NCI-H2171 treated with DMSO at 0.1 percent for 48 hours (cell line): Measurements from ENCODE around the gene ACYP2.
"Not testable (repeated sequence)": the region's sequence is repeated elsewhere in the genome, so short reads cannot be mapped to it uniquely, and the experiment has no call there.

Experiments
- DNase-seq: peaks from one replicate; lab custom pipeline; 2025; lab: John Stamatoyannopoulos, UW

ACYP2 gene

DNA sequence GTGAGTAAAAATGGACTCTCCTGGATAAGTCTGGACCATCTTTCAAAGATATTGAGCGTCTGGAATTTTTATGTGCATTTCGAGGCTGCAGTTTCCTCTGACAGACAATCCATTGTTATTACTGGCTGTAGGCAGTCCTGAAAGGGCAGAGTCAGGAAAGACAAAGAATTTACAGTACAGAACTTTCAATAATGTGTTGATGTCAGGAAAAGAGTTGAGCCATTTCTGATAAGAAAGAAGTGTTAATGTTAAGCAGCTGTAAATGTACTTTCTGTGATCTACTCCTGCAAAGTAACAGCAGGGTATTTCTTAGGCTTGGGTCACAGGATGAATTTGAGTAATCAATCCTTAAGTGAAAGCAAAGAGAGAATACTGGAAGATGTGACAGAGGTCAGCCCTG, 110.8 kb downstream of the ACYP2 start:
- no peak for DNase-seq

- no peak for DNase-seq
Measured at GRCh38 chr2:54227798-54228197, 112.4 kb downstream of the ACYP2 start.

DNA sequence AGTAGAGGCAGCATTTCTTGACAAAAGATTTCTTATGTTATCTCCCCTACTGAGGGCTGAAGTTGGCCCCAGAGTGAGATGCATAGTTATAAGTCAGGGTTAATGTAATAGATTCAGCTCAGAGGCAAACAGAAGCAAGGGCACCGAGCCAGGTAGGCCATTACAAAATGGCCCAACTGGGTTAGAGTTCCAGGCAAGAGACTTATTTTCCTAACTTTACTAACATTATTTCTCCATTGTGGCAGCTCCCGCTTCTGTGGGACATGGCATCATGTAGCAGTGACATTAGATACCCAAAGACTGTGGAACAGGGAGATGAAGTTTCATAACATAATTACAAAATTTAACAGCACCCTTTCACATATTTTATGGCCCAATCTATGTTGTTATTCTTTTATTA, 113.5 kb downstream of the ACYP2 start:
- DNase-seq: no peak

GRCh38 chr2:54233832-54234649, 118.6 kb downstream of the ACYP2 start:
- no peak for DNase-seq

DNA sequence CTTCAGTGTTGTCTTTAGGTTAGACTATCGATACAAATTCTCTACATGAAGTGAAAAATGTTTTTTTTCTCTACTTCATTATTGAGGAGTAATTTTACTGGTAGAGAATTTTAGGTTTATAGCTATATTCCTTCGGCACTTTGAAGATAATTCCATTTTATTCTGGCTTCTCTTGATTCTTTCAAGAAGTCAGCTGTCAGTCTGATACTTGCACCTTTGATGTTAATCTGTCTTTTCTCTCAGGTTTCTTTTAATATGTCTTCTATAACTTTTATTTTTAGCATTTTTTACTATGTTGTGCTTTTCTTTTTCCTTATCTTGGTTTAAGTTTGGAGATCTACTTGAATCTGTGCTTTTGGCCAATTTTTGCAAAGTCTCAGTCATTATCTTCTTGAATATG, 122.0 kb downstream of the ACYP2 start:
- DNase-seq: no peak

- peak; percentile 60 for DNase-seq
Measured at GRCh38 chr2:54239427-54239826, 124.0 kb downstream of the ACYP2 start.

DNA sequence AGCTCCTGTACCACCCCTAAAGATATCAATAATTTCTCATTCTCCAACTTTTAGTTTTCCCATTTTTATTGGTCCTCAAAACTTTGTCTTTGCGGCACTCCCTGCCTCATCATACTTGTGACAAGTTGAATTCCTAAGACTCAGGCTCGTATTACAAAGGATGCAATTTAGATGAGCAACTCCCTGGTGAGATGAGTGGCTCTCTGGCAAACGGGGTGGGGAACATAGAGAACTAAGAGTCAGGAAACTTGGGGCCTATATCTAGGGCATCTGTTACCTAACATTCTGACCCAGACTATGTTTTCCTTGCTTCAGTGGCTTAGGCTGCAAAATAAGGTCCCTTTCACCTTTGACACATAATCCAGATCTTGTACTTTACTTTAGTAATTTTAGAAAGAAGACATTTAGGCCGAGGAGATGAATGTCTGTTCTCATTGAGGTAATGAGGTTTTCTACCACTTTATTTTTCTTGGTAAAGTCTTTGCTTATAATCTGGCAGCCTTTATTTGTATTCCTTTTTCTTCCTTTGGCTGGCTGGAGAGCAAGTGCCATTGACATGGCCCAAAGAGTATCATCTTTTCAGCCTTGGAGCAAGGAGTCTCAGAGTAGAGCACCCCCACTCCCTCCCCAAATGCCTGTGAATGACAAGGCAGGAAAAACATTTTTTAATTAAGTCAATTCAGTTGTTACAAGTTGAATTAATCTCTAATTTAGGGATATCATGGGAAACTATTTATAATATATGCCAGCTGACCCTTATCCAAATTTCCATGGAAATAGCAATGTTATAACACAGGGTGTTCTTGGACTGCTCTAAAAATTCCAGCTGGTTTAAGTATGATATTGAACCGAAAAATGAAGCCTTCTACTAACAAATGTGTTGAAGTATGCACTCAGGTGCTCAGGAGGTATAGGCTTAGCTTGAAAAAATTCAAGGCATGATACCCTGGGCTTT, 125.4 kb downstream of the ACYP2 start:
- no peak for DNase-seq

DNA sequence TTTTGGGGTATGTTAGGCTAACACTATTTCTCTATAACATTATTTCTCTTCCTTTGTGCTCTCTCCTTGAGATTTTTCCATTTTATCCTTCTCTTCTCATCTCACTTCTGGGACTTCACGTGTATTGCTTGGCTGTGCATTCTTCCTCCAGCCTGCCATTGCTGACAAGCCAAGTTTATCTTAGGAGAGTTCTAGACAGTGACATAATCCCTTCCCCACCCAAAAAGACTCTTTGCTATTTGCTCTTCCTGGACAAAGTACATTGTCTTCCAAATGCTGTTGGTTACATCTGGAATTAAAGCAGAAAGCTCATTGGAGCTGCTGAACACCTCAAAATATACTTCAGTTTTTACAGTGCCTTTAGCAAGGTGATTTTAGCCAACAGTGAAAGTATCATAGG, 131.7 kb downstream of the ACYP2 start:
- DNase-seq: no peak

DNA sequence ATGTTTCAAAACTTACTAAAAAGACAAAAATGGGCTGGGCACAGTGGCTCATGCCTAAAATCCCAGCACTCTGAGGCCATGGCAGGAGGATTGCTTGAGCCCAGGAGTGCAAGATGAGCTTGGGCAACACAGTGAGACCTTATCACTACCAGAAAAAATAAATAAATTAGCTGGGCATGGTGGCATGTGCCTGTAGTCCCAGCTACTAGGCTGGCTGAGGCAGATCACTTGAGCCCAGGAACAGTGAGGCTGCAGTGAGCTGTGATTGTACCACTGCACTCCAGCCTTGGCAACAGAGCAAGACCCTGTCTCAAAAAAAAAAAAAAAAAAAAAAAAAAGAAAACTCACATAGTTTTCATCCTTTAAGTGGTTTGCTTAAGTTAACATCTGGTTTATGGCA, 134.2 kb downstream of the ACYP2 start:
- DNase-seq: no peak

DNA sequence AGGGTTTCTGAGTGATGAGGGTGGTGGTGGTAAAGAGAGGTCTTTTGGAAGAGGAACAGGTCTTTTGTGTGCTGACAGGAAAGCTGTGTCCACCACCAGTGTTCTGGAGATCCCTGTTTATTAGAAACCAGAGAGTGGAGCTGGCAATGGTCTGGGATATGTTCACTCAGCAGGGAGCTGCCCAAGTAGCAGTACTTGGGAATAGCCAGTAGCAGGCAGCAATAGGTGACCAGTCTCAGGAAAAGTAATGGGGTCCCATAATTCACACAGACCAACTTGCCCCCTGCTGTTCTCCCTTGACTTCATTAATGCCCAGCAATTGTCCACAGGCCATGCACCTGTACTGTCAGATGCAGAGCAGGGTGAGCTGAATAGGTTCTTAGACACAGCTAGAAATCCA, 138.8 kb downstream of the ACYP2 start:
- no peak for DNase-seq

DNA sequence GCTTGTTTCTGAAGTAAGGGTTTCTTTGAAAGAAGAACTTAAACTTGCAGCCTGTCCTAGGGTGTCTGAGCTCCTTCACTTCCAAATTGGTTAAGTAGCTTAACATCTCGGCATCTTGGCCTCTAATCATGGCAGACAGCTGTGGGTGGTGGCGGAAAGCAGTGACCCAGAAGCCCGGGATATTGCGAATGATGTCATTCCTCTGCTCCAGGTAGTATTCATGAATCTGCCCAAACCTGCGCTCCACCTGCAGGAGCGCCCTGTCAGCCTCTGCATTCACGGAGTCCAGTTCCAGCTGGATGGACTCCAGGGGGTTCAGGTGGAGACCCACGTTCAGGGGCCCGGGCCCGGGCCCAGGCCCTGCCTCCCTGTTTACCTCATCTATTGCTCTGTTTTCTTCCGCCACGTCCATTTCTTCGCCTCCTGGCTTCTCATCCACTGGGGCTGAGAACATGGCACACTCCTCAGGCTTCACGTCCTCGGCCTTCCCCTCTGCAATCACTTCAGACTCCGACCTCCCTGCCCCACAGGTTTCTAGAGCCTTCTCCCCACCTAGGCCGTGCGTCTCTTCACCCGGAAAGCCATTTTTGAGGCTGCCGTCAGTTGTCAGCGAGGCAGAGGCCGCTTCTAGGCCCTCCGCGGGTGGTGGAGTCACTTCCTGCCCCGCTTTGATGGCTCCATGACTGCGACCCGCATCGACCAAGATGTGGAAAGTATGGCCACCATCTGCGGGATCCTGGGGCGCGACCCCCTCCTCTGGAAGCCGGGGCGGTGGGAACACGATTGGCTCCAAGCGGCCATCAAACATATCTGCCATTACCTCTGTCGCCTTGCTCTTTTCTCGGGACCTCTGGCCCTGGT, 140.0 kb downstream of the ACYP2 start:
- DNase-seq: no peak

GRCh38 chr2:54256091-54256694, 140.8 kb downstream of the ACYP2 start, which contains the start of gene TSPYL6:
TSPYL6 (minus strand) TSS chr2:54256229; CDS start chr2:54256151, 78 bp downstream.
- no peak for DNase-seq

DNA sequence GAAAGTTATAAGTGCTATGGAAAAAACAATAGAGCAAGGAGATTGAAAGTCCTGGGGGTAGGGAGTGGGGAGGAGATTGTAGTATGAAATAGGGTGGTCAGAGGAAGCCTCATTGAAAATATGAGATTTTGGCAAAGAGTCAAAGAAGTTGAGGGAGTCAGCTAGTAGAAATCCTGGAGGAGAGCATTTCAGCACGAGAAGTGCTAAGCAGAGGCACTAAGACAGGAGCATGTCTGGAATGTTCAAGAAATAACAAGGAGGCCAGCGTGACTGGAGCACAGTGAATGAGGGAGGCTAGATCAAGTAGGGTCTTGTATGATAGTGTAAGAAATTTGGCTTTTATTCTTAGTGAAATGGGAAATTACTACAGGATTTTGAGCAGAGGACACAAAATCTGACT, 142.8 kb downstream of the ACYP2 start:
- DNase-seq: no peak

- no peak for DNase-seq
Measured at GRCh38 chr2:54259413-54260240, 144.2 kb downstream of the ACYP2 start.

DNA sequence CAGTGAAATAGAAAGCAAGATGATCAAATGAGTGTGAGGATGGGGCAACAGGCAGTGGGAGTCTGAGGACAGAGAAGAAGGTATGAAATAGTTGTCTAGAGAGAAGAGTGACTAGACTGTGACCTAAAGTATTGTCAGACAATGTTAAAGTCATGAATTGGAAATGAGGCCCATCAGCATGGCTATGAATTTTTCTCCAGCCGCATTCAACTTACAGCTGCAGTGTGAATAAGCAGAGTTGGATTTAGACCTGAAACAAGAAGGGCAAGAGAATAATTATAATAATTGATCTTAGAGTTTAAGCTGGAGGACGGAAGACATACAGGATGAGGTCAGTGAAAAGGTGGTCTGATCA, 144.8 kb downstream of the ACYP2 start:
- DNase-seq: no peak

DNA sequence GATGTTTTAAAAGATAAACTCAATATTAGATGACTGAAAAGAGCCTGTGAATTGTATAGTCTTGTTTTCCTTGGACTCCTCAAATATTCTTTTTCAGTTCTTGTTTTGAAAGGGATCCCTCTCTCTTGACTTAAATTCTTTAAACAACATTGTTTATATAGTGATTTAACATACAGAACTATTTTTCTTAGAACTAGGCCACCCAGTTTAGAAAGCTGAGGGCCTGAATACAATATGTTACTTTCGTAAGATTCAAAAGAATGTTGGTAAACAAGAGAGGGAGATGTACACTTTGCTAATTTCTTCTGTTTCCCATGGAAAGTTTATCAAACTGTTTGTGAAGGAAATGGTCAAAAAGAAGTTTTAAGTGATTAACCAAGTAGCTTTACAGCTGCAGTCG, 146.1 kb downstream of the ACYP2 start:
- no peak for DNase-seq

GRCh38 chr2:54262015-54262765, 146.8 kb downstream of the ACYP2 start:
- DNase-seq: no peak

- not testable (repeated sequence) for DNase-seq
Measured at GRCh38 chr2:54265081-54265480, 149.7 kb downstream of the ACYP2 start.

DNA sequence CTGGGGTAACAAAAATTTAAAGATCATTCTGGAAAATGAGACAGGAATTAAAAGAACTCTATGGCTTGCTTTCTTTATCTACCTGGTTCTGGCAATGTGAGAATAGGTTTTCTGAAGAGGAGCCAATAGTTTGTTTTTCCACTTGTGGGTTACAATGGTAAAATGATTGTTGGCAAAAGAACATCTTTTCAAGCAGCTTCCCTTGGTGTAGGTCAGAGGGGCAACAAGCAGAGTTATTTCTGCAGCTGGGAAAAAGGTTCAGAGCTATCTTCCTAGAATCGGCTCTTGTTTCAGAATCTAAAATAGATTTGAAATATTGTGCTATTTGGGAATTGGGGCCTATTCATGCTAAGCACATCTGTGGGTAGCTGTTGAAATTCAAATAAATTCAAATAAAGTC, 152.2 kb downstream of the ACYP2 start:
- no peak for DNase-seq

DNA sequence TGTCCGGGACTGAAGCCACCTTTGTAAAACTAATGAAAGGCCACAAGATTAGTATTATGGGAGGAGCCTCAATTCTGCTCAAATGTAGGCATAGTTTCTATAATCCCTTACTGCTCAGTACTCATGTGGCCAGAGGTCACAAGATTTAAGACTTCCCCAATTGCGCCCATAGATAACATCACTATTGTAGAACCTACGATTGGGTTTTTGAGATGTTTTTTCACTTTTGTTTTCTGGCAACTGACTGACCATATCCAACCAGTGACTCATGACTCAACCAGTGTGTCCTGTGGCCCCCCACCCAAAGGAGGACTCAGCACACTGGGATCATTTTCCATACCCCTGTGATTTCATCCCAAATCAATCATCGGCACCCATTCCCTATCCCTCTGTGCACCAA, 155.8 kb downstream of the ACYP2 start:
- no peak for DNase-seq
